Dedifferentiated amniotic fluid mesenchymal stem cell (primary cell): Measurements from ENCODE around the gene PCGF3.
"Not testable (repeated sequence)": the region's sequence is repeated elsewhere in the genome, so short reads cannot be mapped to it uniquely, and the experiment has no call there.

ENCODE experiments used
- DNase-seq: peaks from one replicate; pipeline ENCODE4 v3.0.0-alpha.2; 2016; ENCODE audit errors: extremely low spot score

PCGF3 gene

DNA sequence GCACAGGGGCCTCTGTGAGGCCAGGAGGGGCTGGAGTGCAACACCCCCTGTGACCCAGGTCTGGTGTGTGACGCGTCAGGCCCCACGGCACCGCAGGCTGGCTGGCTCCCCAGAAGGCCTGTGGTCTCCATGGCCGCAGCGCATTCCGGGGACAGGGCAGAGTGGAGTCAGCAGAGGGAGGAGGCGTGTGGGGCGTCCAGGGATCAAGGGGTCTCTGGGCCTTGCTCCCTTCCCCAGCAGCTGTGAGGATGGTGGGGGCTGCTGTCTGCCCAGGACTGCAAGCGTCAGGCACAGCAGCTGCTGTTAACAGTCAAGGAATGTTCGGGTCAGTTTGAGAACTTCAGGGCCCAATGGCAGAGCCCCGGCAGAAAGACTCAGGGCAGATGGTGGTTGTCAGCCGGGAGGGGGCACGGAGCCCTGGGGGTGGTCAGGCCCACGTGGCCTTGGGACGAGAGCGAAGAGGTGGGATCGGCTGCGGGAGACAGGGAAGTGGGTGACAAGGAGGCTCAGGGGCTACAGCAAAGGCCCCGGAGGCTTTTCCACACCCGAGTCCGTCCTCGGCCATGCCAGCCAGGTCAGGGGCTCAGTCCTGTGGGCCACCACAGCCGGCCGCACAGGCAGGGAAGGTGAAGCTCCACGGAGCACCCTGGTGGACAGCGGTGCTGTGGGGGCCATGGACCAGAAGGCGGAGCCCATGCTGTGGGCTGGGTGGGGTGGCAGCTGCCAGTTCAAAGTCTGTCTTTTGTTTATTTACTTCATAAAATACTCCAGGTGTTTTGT is 18.3 kb downstream of the PCGF3 start:
- no peak for DNase-seq

DNA sequence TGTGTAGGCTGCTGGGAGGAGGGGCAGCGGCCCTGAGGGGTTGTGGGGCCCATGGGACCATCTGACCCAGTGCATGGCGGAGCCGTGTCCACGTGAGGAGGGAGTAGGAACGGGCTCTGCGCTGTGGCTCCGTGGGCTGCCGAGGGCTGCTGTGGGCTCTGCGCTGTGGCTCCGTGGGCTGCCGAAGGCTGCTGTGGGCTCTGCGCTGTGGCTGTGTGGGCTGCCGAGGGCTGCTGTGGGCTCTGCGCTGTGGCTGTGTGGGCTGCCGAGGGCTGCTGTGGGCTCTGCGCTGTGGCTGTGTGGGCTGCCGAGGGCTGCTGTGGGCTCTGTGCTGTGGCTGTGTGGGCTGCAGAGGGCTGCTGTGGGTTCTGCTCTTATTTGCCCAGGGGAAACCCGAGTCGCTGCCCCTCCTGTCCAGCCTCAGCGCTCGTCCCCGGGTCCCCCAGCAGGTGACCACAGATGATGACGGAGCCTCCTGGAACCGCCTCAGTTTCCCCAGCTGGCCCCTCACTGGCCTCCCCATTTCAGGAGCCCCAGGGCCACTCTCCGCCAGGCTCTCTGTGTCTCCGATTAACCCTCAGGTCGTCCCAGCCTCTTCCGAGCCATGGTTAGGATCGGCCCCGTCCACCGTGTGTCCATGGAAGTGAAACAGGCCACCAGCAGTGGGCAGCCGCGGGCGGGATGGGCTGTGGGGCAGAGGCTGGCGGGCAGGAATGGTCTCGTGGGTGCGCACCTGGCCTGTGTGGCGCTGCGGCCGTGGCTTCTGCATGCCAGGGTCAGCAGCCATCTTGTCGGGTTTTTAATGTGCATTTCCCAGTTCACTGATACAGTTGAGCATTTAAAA is 20.0 kb downstream of the PCGF3 start:
- no peak for DNase-seq

DNA sequence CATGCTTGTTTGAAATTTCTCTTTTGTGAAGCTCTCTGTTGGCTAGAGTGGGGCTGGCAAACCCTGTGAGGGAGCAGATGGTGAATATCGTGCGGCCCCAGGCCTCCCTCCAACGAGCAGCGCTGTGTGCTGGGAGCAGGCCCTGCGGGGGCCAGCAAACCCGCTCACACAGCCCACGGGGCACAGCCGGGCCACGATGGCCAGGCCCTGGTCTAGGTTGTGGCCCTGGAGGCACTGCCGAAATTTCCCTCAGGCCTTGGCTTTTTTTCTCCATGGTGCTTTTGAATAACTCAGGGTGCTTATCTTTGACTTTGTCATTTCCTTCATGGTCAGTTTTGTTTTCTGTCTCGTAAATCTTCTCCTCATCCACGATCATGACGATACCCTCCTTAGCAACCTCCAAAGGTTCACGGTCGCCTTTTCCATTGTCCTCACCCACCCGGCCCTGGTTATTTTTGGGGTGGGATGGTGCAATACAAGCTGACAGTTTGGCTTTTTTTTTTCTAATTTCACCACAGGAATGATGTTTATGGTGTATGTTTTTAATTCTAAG is 20.7 kb downstream of the PCGF3 start:
- no peak for DNase-seq

DNA sequence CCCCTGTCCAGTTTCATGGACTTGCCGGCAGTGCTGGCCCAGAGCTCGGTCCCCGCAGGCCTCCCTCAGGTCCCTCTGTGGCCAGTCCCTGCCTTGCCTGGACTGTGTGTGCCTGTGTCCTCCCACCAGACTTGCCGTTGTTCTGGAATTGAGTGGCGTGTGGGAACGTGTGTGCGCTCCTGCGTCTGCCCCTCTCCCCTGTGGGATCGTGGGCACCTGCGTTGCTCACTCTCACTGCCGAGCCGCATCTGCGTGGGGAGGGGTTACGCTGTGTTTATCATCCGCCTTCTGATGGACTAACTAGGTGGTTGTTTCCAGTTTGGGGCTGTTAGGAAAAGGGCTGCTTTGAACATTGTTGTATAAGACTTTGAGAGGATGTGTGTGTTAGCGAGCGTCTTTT is 21.2 kb downstream of the PCGF3 start:
- no peak for DNase-seq

DNA sequence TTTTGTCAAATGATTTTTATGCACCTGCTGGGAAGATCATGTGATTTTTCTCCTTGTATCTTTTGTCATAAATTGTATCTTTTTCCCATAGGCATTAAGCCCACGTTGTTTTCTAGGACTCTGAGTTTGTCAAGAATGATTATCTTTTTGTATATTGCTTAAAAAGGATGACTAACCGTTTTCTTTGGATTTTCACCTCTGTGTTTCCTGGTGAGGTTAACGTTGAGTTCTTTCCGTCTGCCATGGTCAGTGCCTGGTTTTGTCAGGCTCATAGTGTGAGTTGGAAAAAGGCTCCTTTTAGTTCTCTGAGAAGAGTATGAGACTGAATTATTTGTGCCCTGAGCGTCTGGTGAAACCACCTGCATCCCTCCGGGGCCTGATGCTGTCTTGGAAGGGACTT is 21.9 kb downstream of the PCGF3 start:
- DNase-seq = no peak

DNA sequence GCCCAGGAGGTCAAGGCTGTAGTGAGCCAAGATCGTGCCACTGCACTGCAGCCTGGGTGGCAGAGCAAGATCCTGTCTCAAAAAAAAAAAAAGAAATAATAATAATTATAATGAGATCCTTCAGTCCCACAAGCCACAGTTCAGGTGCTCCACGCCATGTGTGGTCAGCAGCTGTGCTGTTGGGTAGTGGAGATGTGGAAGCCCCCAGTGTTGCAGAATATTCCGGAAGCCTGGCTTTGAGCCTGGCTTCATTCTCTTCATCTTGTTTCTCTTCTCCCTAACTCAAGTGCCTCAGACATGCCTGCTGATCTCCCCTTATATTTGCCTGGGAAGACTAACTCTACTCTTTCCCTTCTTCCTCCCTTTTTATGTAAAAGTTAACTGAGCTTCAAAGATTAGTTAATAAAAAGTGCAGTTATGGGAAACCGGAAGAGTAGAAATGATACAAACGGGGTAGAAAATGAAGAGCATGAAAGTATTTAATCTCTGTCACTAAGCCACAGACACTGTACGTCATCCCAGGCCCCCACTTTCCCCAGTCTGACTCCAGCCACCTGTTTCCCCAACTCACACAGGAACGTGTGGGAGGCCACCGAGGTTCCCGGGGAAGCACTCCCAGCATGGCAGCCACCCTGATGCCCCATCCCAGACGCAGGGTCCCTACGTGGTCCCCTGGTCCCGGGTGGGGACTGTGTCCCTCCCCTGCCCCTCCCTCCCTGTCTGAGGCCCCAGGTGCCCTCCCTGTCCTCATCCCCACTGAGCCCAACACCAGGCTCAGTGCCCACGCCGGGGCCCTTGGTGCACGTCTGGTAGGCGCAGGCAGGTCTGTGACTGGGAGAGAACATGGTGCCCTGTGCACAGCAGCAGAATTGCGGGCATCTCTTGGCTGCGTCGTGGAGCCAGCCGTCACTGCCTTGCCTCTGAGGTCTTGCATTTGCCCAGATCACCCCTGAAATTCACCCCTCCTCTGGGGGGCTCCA is 24.0 kb downstream of the PCGF3 start:
- DNase-seq = no peak

DNA sequence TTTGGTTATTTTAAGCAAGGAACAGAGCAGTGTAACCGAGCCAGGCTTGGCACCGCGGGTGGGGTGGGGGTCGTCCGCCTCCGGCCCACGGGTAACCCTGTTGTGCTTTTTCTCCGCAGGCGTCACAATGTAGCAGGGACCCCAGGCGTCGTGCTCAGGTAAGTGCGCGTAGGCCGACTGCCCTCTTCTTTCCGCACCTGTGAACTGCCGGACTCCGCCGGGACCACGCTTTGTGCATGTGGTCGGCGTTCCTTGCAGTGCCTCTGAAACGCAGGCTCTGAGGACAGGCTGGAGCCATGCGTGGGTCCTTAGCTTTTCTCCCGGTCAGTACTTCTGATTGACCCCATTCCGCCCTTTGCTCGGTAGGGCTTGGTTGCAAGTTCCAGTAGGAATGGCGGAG is 24.9 kb downstream of the PCGF3 start:
- DNase-seq = no peak

DNA sequence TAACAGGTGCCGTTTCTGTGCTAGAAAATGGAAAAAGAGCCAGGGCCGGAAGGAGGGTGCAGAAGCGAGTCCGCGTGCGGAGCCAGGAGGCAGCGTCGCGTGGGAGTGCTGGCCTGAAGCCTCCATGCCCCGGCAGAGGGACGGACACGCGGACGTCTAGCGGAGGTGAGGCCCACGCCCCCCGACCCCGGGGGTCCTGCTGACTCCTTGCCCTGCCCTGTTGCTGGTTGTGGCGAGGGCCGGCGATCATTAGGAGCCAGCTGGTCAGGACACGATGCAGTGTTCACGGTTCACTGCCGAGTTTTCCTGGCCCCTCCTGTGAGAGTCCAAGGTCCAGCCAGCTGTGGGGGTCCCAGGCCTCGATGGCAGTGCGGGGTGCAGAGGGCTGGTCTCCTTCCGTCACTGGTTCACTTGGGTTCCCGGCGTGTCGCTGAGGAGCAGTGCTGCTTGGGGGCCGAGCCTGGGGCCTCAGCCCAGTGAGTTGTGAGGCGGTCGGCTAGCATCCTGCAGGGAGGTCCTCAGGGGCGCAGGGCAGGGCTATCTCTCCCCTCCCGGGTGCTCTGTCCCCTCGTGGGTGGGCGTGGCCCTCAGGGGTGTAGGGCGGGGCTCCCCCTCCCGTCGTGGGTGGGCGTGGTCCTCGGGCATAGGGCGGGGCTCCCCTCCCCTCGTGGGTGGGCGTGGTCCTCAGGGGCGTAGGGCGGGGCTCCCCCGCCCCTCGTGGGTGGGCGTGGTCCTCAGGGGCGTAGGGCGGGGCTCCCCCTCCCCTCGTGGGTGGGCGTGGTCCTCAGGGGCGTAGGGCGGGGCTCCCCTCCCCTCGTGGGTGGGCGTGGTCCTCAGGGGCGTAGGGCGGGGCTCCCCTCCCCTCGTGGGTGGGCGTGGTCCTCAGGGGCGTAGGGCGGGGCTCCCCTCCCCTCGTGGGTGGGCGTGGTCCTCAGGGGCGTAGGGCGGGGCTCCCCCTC is 25.6 kb downstream of the PCGF3 start:
- DNase-seq = not testable (repeated sequence)

DNA sequence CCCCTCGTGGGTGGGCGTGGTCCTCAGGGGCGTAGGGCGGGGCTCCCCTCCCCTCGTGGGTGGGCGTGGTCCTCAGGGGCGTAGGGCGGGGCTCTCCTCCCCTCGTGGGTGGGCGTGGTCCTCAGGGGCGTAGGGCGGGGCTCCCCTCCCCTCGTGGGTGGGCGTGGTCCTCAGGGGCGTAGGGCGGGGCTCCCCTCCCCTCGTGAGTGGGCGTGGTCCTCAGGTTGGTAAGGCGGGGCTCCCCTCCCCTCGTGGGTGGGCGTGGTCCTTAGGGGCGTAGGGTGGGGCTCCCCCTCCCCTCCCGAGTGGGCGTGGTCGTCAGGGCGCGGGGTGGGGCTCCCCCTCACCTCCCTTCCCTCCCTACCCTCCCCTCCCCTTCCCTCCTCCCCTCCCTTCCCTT is 26.3 kb downstream of the PCGF3 start:
- DNase-seq = not testable (repeated sequence)

DNA sequence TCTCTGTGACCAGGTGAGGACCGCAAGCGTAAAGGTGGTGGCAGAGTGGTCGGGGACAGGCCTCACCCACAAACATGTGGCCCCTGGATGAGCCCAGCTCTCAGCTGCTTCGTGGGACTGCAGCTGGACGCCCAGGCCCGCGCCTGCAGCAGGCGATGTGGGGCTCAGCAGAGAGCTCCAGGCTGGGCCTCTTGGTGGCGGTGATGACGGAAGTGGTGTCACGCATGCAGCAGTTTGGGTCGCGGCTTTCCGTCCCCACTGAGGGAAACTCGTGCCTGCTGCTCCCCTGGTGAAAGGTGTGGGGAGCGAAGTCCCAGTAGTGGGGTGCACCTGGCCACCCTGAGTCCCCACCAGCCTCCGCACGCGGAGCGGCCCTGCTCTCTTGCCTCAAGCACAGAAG is 26.9 kb downstream of the PCGF3 start:
- no peak for DNase-seq

DNA sequence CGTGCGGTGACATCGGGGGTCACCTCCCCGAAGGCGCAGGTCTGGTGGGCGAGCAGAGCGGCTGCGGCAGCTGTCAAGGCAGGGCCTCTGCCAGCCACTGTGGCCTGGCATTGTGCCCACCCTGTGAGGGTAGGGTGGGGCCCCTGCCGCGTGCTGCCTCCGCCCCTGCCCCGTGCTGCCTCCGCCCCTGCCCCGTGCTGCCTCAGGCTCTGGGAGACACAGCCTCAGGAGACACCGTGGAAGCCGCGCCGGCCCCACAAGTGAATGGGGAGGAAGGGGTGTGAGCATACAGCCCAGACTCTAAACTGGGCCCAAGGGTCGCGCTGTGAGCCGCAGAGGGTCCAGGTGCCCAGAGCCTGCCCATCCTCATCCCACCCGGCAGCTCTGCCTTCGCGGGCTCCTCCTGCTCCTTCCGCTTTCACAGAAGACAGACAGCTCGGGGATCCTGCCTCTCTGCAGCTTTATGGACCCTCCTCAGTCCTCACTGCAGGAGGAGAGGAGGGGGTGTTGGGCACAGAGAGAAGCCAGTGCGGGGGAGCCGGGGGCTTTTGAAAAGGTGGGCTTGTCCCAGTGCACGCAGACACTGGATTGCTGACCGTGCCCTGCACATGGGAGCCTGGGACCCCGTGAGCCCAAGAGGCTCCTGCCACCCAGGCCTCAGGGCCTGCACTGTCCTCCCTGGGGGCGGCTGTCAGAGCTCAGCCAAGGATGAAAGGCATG is 27.4 kb downstream of the PCGF3 start:
- DNase-seq = no peak

DNA sequence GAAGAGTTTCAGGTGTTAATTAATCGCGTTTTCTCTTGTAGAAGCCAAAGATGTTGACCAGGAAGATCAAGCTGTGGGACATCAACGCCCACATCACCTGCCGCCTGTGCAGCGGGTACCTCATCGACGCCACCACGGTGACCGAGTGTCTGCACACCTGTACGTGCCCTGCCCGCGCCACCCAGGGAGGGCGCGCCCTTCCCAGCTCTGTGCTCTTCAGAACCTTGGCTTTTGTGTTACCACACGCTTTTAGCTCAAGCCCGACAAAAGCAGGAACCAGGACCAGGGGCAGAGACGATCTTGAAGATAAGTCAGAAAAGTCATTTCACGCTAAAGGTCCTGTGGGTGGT is 28.0 kb downstream of the PCGF3 start:
- DNase-seq = no peak

DNA sequence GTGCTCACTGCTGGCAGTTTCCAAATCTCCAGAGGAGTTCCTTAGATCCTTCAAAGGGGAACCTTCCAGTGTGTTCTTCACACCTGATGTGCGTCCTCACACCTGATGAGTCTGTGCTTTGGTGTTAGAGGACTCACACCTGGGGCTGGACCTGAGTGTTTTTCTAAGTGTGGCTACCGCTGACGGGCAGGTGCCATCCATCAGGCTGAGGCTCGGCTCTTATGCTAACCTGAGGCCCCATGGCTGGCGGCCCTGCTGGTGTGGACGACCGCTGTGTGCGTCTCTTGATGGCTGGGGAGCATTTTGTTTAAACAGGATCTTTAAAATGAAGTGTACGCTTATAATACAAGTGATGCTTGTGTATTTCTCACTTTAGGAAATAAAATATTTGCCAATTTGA is 28.4 kb downstream of the PCGF3 start:
- no peak for DNase-seq

DNA sequence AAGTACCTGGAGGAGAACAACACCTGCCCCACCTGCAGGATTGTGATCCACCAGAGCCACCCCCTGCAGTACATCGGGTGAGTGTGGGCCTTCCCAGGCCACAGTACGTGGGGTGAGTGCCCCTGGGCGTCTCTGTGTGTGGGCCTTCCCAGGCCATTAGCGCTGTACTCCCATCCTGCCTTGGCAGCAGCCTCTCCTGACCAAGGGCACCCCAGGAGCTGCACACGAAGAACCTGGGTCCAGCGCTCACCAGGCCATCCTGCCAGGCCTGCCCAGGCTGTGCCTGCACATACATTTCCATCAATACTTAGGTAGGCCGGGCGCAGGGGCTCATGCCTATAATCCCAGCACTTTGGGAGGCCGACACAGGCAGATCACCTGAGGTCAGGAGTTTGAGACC is 29.3 kb downstream of the PCGF3 start:
- DNase-seq = no peak

DNA sequence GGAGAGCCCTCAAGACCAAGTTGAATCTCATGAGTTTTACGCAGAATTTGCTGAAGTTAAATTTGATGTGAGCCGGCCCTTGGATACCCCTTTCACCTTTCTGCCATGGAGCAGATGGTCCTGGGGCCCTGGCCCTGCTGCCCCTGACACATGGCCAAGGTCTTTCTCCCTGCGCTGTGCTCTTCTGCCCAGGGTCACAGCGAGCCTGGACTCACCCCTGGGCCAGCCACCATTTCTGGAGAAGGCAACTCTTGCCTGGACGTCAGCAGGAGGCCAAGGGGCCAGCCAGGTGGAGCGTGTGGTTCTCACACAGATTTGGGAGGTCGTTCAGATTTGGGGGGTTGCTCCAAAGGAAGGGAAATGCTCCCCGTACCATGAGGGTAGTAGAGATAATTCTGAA is 30.0 kb downstream of the PCGF3 start:
- no peak for DNase-seq

DNA sequence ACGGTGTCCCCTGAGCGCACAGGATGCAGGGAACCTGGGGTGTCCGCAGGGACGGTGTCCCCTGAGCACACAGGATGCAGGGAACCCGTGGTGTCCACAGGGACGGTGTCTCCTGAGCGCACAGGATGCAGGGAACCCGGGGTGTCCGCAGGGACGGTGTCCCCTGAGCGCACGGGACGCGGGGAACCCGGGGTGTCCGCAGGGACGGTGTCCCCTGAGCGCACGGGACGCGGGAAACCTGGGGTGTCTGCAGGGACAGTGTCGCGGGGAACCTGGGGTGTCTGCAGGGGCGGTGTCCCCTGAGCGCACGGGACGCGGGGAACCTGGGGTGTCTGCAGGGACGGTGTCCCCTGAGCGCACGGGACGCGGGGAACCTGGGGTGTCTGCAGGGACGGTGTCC is 30.9 kb downstream of the PCGF3 start:
- not testable (repeated sequence) for DNase-seq

DNA sequence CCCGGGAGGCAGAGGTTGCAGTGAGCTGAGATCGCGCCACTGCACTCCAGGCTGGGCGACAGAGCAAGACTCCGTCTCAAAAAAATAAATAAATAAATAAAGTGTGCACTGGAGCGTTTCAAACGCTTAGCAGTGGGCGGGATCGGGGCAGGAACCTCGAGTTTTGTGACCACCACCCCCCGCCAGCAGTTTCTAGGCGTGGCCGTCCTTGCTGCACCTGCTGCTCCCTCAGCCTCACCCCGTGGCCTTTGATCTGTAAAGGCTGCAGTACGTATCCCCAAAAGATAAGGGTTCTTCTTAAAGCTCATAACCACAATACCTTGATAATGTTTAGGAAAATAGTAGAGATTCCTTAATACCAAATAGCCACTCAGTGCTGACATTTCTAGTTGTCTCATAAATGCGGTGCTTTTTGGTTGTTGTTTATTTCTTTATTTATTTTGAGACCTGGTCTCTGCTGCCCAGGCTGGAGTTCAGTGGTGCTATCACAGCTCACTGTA is 33.2 kb downstream of the PCGF3 start:
- no peak for DNase-seq

DNA sequence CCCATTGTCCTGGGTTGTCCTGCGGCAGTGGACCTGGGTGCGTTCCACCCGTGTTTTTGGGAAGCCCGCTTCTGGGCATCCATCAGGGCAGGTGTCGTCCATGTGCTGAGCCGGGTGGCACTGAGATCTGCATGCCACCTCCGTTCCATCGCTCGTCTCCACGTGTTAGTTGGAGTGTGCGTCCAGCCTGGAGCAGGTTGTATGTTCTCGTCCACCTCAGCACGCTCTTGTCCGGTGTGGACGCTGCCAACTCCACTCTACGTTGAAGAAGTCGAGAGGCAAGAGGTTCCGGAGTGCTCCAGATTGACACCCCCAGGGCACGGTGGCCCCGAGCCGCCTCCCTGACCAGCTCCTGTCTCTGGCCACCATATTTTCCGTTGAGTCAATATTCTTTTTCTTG is 33.9 kb downstream of the PCGF3 start:
- no peak for DNase-seq

DNA sequence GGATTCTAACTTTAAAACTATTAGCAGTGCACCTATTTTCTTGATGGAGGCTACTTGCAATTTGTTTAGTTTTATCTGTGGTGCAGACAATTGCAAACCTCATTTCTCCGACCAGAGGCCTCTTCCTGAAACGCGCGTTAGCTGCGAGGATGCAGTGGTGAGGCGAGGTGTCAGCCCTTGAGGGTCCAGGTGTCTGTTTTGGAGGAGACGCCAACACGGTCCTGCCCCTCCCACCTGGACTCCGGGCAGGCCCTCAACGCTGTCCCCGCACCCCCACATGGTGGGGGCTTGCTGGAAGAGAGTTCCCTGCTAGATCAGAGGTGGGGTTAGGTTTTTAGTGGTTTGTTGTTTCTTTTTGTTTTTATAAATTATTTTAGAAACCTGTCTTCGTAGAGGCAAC is 34.4 kb downstream of the PCGF3 start:
- no peak for DNase-seq
